ENCODE measurements around the gene GPRIN1.

GPRIN1 gene

GRCh38 chr5:176547802-176548201 lies 62.2 kb downstream of the GPRIN1 start:
- DNase-seq (ENCODE audit: low spot score) = no peak

More at GRCh38 chr5:176547802-176548201, 62.2 kb downstream of the GPRIN1 start:
- no peaks in the 10 kb centered on the region for H3K9me3 ChIP-seq (ENCODE audit: severe bottlenecking)
- no peaks in the 10 kb centered on the region for H3K36me3 ChIP-seq (ENCODE audit: low read depth)
- ATAC-seq (ENCODE audit: low read depth) = no peak
- no peak for TF ChIP-seq CTCF (IDR thresholded peaks at IDR 0.05; ENCODE audit: poor library complexity, severe bottlenecking)
- no peaks in the 10 kb centered on the region for H3K27me3 ChIP-seq (ENCODE audit: insufficient read depth, poor library complexity, severe bottlenecking)
- no peak overlapping the region for H3K27ac ChIP-seq (ENCODE audit: poor library complexity, severe bottlenecking)
- H3K4me1 ChIP-seq (ENCODE audit: insufficient read depth, poor library complexity, severe bottlenecking) = peaks cover 23% of the 10 kb centered on the region
- no peak overlapping the region for H3K4me3 ChIP-seq (ENCODE audit: severe bottlenecking)

Data from RWPE2 (cell line).